K562 (cell line): ENCODE data around the gene RALA.

ENCODE experiments used
- ADNP ChIP-seq: fragments of 200-800 bp; sonication (Bioruptor generic); IDR thresholded peaks from 2 replicates; pipeline ENCODE4 v1.6.1; 2016; ENCODE audit warnings: missing genetic modification characterization, missing compliant biosample characterization
- ATF7 ChIP-seq: fragments of 450-650 bp; IDR thresholded peaks from 2 replicates; pipeline ENCODE4 v1.7.1; 2014; ENCODE audit warnings: mild to moderate bottlenecking, moderate library complexity
- EZH2 ChIP-seq: IDR thresholded peaks from 2 replicates; pipeline ENCODE4 v1.6.1; 2012; ENCODE audit warnings: low read depth, mild to moderate bottlenecking, inconsistent platforms, low read length, borderline replicate concordance
- FOS ChIP-seq: IDR thresholded peaks from 3 replicates; pipeline ENCODE4 v1.6.1; 2011; ENCODE audit not compliant: insufficient read length; ENCODE audit errors: extremely low read depth
- NFIC ChIP-seq: fragments of 450-650 bp; IDR thresholded peaks from 2 replicates; pipeline ENCODE4 v1.6.1; 2017; ENCODE audit warnings: mild to moderate bottlenecking, inconsistent platforms
- SIN3A ChIP-seq, 2 experiments: fragments of 150-350 bp in 1 of 2; IDR thresholded peaks; 2 replicates each; pipeline ENCODE4 v1.6.1; 2011 to 2016; ENCODE audit warnings: borderline replicate concordance in 2 of 2, low read depth in 2 of 2, low read length in 2 of 2, mild to moderate bottlenecking in 2 of 2, moderate library complexity in 2 of 2; ENCODE audit not compliant: control insufficient read depth in 1 of 2
- TAF1 ChIP-seq: IDR thresholded peaks from 2 replicates; pipeline ENCODE4 v1.6.1; 2011; ENCODE audit warnings: mild to moderate bottlenecking, low read length, moderate library complexity; ENCODE audit not compliant: insufficient read depth, control insufficient read depth, severe bottlenecking; ENCODE audit errors: extremely low read depth
- ZC3H8 ChIP-seq: fragments of 450-650 bp; IDR thresholded peaks from 2 replicates; pipeline ENCODE4 v1.6.1; 2017
- ZKSCAN8 ChIP-seq: fragments of 200-800 bp; sonication (Bioruptor generic); IDR thresholded peaks from 2 replicates; pipeline ENCODE4 v1.6.1; 2016; ENCODE audit warnings: missing genetic modification characterization, missing compliant biosample characterization
- ZNF217 ChIP-seq: sonication (generic); formaldehyde crosslinking; IDR thresholded peaks from 2 replicates; pipeline ENCODE4 v1.8.0; 2022; ENCODE audit warnings: mild to moderate bottlenecking, missing genetic modification reagents
- ZNF384 ChIP-seq: IDR thresholded peaks from 2 replicates; pipeline ENCODE4 v1.6.1; 2012; ENCODE audit warnings: low read depth, low read length, improper control_type of control experiment
- ZNF589 ChIP-seq: fragments of 200-800 bp; sonication (Bioruptor generic); IDR thresholded peaks from 2 replicates; pipeline ENCODE4 v1.6.1; 2016; ENCODE audit warnings: low read depth, missing genetic modification characterization, missing compliant biosample characterization
- TF ChIP-seq, protein P1 (sequence below), 2 experiments: fragments of 450-650 bp; formaldehyde crosslinking in 1 of 2; IDR thresholded peaks; 2 replicates each; pipeline versions ENCODE4 v1.4.0 to v1.6.1; 2014 to 2020; ENCODE audit warnings: mild to moderate bottlenecking in 2 of 2, borderline replicate concordance in 1 of 2, low read depth in 1 of 2

DNA sequence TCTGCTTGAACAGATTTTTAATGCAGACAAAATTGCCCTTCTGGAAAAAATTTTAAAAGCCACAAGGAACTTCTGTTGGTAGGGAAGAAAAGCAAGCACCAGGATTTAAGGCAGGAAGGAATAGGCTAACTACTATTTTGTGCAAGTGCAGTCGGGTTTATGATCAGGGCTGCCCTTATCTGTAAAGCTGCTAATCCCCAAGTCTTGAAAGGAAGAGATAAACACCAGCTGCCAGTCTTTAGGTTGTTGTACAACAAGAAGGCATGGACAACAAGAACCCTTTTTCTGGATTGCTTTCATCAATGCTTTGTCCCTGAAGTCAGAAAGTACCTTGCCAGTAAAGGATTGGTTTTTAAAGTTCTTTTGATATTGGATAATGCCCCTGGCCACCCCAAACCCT, 40.7 kb downstream of the RALA start:
- TF ChIP-seq NFIC (no peak), TAF1 (no peak), SIN3A (IDR thresholded peaks at IDR 0.05; ENCODE audit: borderline replicate concordance in 2 of 2, control insufficient read depth in 1 of 2, low read depth in 2 of 2, low read length in 2 of 2) (no peak), ZNF384 (no peak), ZKSCAN8 (CRISPR knock-in tag) (no peak), EZH2 (no peak), ATF7 (no peak), ZNF217 (CRISPR knock-in tag) (no peak), ZC3H8 (no peak), ZNF589 (no peak), FOS (no peak), ADNP (tag) (no peak)
- TF ChIP-seq, protein P1, sequence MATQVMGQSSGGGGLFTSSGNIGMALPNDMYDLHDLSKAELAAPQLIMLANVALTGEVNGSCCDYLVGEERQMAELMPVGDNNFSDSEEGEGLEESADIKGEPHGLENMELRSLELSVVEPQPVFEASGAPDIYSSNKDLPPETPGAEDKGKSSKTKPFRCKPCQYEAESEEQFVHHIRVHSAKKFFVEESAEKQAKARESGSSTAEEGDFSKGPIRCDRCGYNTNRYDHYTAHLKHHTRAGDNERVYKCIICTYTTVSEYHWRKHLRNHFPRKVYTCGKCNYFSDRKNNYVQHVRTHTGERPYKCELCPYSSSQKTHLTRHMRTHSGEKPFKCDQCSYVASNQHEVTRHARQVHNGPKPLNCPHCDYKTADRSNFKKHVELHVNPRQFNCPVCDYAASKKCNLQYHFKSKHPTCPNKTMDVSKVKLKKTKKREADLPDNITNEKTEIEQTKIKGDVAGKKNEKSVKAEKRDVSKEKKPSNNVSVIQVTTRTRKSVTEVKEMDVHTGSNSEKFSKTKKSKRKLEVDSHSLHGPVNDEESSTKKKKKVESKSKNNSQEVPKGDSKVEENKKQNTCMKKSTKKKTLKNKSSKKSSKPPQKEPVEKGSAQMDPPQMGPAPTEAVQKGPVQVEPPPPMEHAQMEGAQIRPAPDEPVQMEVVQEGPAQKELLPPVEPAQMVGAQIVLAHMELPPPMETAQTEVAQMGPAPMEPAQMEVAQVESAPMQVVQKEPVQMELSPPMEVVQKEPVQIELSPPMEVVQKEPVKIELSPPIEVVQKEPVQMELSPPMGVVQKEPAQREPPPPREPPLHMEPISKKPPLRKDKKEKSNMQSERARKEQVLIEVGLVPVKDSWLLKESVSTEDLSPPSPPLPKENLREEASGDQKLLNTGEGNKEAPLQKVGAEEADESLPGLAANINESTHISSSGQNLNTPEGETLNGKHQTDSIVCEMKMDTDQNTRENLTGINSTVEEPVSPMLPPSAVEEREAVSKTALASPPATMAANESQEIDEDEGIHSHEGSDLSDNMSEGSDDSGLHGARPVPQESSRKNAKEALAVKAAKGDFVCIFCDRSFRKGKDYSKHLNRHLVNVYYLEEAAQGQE (IDR thresholded peaks at IDR 0.05; ENCODE audit: borderline replicate concordance), result no peak
- TF ChIP-seq, protein P1 (CRISPR knock-in tag; IDR thresholded peaks at IDR 0.05; ENCODE audit: low read depth), result no peak
